ENCODE data around the gene SLC43A2. TPM values are rescaled to one million over a fixed set of nuclear protein-coding genes. Genes with fewer than 3 reads are reported as not detected.

SLC43A2 gene
- total RNA-seq, 1 experiment from 2014 or later: 3.3 TPM

DNA sequence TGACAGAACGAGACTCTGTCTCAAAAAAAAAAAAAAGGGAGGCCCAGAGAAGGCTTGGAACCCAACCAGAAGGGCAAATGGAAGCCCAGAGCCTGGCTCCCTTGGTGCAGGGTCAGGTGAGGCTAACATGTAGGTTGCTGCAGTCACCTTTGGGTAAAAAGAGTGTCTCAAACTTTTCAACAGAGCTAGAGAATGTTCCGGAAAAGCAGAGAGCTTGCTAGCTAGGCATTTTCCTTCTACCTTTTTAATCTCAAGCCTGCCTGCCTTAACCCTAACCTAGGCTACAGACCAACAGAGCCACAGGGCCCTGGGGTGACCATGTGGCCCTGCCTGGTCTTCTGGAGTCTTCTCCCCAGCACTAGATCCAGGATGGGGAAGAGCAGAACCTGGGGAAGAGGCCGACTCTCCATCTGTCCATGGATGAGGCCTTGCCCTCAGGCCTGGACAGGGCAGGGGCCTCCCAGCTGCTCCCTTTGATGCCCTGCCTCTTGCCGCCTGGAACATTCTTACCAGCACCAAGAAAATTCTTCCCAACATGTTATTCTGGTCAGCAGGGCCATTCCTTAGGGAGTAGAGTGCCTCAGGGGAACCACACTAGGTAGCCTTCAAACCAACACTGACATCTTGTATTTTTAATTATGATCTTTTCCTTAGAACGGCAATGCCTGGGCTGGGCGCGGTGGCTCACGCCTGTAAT, 30.1 kb downstream of the SLC43A2 start:
- no TSS peak for BruUV-seq (replicated peaks)
- TF ChIP-seq, protein P1, sequence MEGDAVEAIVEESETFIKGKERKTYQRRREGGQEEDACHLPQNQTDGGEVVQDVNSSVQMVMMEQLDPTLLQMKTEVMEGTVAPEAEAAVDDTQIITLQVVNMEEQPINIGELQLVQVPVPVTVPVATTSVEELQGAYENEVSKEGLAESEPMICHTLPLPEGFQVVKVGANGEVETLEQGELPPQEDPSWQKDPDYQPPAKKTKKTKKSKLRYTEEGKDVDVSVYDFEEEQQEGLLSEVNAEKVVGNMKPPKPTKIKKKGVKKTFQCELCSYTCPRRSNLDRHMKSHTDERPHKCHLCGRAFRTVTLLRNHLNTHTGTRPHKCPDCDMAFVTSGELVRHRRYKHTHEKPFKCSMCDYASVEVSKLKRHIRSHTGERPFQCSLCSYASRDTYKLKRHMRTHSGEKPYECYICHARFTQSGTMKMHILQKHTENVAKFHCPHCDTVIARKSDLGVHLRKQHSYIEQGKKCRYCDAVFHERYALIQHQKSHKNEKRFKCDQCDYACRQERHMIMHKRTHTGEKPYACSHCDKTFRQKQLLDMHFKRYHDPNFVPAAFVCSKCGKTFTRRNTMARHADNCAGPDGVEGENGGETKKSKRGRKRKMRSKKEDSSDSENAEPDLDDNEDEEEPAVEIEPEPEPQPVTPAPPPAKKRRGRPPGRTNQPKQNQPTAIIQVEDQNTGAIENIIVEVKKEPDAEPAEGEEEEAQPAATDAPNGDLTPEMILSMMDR (IDR thresholded peaks at IDR 0.05; ENCODE audit: unreplicated experiment): no peak
- intact Hi-C loops (cut with micrococcal nuclease; ENCODE audit: unreplicated experiment): no loop called here
- DNase-seq: no peak
- H3K36me3 Mint-ChIP-seq (ENCODE audit: insufficient read depth, unreplicated experiment): no peaks in the 10 kb centered on the region
- no peaks in the 10 kb centered on the region for H3K9me3 Mint-ChIP-seq (ENCODE audit: low read depth, unreplicated experiment)
- H3K4me3 Mint-ChIP-seq (ENCODE audit: low read depth, unreplicated experiment): no peak overlapping the region
- H3K4me1 Mint-ChIP-seq (ENCODE audit: low read depth, unreplicated experiment): no peaks in the 10 kb centered on the region
- no peaks in the 10 kb centered on the region for H3K27me3 Mint-ChIP-seq (ENCODE audit: unreplicated experiment)
- CTCF ChIA-PET: interaction anchor here (0.6 kb wide), 1 partner anchor 53 kb away, joined by 5 read pairs; no protein-coding TSS in a partner anchor
- H3K27ac Mint-ChIP-seq (ENCODE audit: unreplicated experiment): no peak overlapping the region

DNA sequence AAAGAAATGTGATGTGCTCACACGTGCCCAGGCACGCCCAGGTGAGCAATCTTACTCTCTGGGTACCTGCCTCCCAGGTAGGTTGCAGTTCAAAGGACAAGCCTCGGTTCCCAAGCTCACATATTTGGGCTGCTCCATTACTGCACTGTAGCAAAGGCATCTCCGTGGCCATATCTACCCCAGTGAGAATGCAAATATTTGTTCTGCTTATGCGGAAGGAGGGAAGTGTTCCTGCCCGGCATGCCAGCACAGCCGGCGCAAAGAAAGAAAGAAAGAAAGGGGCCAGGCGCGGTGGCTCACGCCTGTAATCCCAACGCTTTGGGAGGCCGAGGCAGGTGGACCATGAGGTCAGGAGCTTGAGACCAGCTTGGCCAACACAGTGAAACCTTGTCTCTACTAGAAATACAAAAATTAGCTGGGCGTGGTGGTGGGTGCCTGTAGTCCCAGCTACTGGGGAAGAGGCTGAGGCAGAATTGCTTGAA, 30.7 kb downstream of the SLC43A2 start:
- TF ChIP-seq, protein P1 (IDR thresholded peaks at IDR 0.05; ENCODE audit: unreplicated experiment): no peak
- no peak for DNase-seq
- intact Hi-C loops (cut with micrococcal nuclease; ENCODE audit: unreplicated experiment): no loop called here
- no TSS peak for BruUV-seq (replicated peaks)
- no peak overlapping the region for H3K27ac Mint-ChIP-seq (ENCODE audit: unreplicated experiment)
- no peak overlapping the region for H3K4me3 Mint-ChIP-seq (ENCODE audit: low read depth, unreplicated experiment)
- H3K36me3 Mint-ChIP-seq (ENCODE audit: insufficient read depth, unreplicated experiment): no peaks in the 10 kb centered on the region
- CTCF ChIA-PET: interaction anchor here (0.6 kb wide), 1 partner anchor 52 kb away, joined by 5 read pairs; no protein-coding TSS in a partner anchor
- no peaks in the 10 kb centered on the region for H3K9me3 Mint-ChIP-seq (ENCODE audit: low read depth, unreplicated experiment)
- no peaks in the 10 kb centered on the region for H3K27me3 Mint-ChIP-seq (ENCODE audit: unreplicated experiment)
- no peaks in the 10 kb centered on the region for H3K4me1 Mint-ChIP-seq (ENCODE audit: low read depth, unreplicated experiment)

DNA sequence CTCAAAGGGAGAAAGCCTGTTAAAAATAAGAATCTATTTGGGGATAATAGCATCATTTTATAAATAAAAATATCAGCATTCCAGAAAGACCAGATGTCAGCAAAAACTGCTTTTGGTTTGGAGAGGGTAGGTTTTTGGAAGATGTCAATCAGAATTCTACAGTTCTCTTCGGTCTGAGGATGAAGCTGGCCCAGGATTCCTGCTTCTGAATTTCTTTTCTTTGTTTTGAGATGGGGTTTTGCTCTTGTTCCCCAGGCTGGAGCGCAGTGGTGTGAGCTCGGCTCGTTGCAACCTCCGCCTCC, 35.1 kb downstream of the SLC43A2 start:
- no peak for DNase-seq
- CTCF ChIA-PET: no interaction called here
- Mint-ChIP-seq H3K4me1 (ENCODE audit: low read depth, unreplicated experiment) (no peaks in the 10 kb centered on the region), H3K27me3 (ENCODE audit: unreplicated experiment) (no peaks in the 10 kb centered on the region), H3K36me3 (ENCODE audit: insufficient read depth, unreplicated experiment) (no peaks in the 10 kb centered on the region), H3K27ac (ENCODE audit: unreplicated experiment) (no peak overlapping the region), H3K4me3 (ENCODE audit: low read depth, unreplicated experiment) (no peak overlapping the region), H3K9me3 (ENCODE audit: low read depth, unreplicated experiment) (no peaks in the 10 kb centered on the region)
- intact Hi-C loops (cut with micrococcal nuclease; ENCODE audit: unreplicated experiment): no loop called here
- TF ChIP-seq, protein P1 (IDR thresholded peaks at IDR 0.05; ENCODE audit: unreplicated experiment): no peak
- BruUV-seq (replicated peaks): no TSS peak

DNA sequence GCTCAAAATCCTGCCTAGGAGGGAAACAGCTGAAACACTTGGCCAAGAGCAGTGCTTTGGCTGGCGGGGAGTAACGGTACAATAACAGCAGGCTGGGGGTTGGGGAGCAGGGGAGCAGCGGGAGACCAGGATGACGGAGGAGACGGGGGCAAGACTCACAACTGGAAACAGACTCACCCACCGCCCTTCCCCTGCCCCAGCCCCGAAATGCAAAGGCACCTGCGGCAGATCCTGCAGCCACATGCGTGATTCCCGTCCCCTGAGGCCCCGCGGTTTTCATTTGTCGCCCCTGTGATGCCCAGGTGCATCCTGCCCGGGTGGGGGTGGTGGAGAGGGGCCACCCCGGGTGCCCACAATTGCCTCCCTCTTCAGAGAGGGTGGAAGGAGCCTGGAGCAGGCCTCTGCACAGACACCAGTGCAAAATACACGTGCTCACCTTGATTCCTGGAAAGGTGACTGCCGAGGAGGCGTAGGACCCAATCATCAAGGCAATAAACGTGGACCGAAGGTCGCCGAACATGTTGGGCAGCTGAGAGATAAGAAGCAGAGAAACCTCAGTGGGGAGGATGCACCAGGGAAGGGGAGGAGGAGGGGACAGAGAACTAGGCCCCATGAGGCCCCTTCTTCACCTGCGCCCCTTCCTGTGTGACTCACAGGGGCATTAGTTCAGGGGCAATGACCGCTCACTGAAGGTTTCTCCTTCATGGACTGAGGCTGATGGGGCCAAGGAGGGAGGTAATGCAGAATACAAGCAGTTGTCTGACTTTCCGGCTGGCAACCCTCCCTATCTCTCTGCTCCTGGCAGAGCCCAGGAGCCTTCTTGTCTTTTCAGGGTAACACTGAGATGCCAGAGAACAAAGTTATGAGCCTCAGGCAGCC, 35.6 kb downstream of the SLC43A2 start:
- DNase-seq: no peak
- CTCF ChIA-PET: no interaction called here
- no peaks in the 10 kb centered on the region for H3K9me3 Mint-ChIP-seq (ENCODE audit: low read depth, unreplicated experiment)
- intact Hi-C loops (cut with micrococcal nuclease; ENCODE audit: unreplicated experiment): no loop called here
- H3K27ac Mint-ChIP-seq (ENCODE audit: unreplicated experiment): no peak overlapping the region
- H3K27me3 Mint-ChIP-seq (ENCODE audit: unreplicated experiment): no peaks in the 10 kb centered on the region
- TF ChIP-seq, protein P1 (IDR thresholded peaks at IDR 0.05; ENCODE audit: unreplicated experiment): no peak
- H3K4me3 Mint-ChIP-seq (ENCODE audit: low read depth, unreplicated experiment): no peak overlapping the region
- no peaks in the 10 kb centered on the region for H3K36me3 Mint-ChIP-seq (ENCODE audit: insufficient read depth, unreplicated experiment)
- no TSS peak for BruUV-seq (replicated peaks)
- H3K4me1 Mint-ChIP-seq (ENCODE audit: low read depth, unreplicated experiment): no peaks in the 10 kb centered on the region

All from Calu3 (cell line).